ENCODE results near the gene MPV17.

MPV17 gene

DNA sequence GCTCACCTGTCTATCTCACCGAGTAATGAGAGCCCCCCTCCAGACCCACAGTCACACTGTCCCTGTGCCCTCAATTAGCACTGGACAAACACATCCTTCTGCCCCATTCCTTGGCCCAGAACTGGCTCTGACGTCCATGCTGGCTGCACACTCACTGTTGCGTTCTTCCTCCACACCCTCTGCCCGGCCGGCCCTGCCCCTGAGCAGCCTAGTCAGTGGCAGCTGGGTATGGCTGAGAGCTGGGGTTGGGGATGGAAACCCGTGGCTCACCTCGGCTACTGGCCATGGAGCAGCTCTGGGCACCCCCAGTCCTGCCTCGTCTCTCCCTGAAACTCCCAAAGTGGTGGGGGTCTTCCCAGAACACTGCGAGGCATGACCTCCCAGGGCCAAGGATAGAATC, 8.2 kb downstream of the MPV17 start:
- Histone ChIP-seq H4K20me1 (ENCODE audit: control insufficient read depth, insufficient read depth, low read depth, low read length) (no peaks in the 10 kb centered on the region), H3K4me2 (ENCODE audit: low read length) (no peak overlapping the region), H3K9me3 (ENCODE audit: control insufficient read depth, insufficient read depth, low read length) (no peaks in the 10 kb centered on the region)

DNA sequence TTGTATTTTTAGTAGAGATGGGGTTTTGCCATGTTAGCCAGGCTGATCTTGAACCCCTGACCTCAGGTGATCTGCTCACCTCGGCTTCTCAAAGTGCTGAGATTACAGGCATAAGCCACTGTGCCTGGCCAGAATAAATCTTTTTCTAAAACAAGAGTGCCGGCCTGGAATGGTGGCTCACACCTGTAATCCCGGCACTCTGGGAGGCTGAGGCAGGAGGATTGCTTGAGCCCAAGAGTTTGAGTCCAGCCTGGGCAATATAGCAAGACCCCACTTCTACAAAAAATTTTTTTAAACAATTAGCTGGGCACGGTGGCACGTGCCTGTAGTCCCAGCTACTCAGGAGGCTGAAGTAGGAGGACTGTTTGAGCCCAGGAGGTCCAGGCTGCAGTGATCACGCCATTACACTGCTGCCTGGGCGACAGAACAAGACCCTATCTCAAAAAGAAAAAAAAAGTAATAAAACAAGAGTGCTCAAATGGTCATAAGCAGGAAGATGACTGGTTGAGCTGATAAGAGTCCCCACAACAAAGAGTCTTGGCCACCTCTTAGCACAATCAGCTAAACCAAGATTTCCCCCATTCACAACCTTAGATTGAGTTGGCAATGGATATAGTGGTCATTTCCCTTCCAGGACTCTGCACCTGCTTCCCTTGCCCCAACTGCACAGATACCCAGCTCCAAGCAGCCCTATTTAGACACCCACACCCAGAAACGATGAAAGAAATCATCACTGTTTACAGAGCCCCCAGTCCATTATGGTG, 8.8 kb downstream of the MPV17 start:
- H3K9me2 ChIP-seq (replicated peaks; ENCODE audit: control insufficient read depth, low read length), result no peaks in the 10 kb centered on the region
- H3K36me3 ChIP-seq (ENCODE audit: control insufficient read depth, low read length), result peaks cover 3% of the 10 kb centered on the region

More for the DNA sequence above, 8.2 kb downstream of the MPV17 start:
- no peak overlapping the region for H3K27ac ChIP-seq (ENCODE audit: low read depth, low read length)
- TF ChIP-seq EZH2phosphoT487 (IDR thresholded peaks at IDR 0.05; ENCODE audit: borderline replicate concordance, low read length), result no peak
- TF ChIP-seq, protein P1, sequence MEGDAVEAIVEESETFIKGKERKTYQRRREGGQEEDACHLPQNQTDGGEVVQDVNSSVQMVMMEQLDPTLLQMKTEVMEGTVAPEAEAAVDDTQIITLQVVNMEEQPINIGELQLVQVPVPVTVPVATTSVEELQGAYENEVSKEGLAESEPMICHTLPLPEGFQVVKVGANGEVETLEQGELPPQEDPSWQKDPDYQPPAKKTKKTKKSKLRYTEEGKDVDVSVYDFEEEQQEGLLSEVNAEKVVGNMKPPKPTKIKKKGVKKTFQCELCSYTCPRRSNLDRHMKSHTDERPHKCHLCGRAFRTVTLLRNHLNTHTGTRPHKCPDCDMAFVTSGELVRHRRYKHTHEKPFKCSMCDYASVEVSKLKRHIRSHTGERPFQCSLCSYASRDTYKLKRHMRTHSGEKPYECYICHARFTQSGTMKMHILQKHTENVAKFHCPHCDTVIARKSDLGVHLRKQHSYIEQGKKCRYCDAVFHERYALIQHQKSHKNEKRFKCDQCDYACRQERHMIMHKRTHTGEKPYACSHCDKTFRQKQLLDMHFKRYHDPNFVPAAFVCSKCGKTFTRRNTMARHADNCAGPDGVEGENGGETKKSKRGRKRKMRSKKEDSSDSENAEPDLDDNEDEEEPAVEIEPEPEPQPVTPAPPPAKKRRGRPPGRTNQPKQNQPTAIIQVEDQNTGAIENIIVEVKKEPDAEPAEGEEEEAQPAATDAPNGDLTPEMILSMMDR (IDR thresholded peaks at IDR 0.05; ENCODE audit: low read depth, low read length, poor library complexity, severe bottlenecking), result no peak
- H3K4me1 ChIP-seq (ENCODE audit: control insufficient read depth, low read length), result no peaks in the 10 kb centered on the region
- H3K27me3 ChIP-seq (ENCODE audit: control insufficient read depth, low read length), result no peaks in the 10 kb centered on the region
- H3K4me3 ChIP-seq (ENCODE audit: low read length), result no peak overlapping the region
- H3K9me2 ChIP-seq (replicated peaks; ENCODE audit: control insufficient read depth, low read length), result no peaks in the 10 kb centered on the region
- no peaks in the 10 kb centered on the region for H3F3A ChIP-seq (ENCODE audit: control insufficient read depth, insufficient read depth)
- H3K36me3 ChIP-seq (ENCODE audit: control insufficient read depth, low read length), result peaks cover under 1% of the 10 kb centered on the region
- no peaks in the 10 kb centered on the region for H3K79me2 ChIP-seq (ENCODE audit: control insufficient read depth, low read length)

DNA sequence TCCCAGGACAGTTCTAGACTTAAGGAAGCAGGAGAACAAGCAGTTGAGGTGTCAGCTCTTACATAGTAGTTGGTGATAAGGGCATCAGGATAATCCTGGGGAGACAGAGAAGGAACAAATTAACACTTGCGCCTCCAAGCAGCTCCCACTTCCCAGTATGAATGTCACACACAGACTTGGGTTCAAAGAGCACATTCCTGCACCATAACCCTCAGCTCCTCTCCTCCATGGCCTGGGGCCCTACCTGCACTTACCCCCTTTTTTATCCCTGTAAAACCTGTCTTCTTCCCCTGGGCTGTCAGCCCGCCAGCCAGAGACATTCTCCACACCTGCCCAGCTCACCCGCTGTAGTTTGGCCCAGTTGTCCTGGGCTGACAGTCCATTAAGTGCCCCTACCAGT, 10.7 kb downstream of the MPV17 start:
- Histone ChIP-seq H3K4me1 (ENCODE audit: control insufficient read depth, low read length) (no peaks in the 10 kb centered on the region), H4K20me1 (ENCODE audit: control insufficient read depth, insufficient read depth, low read depth, low read length) (no peaks in the 10 kb centered on the region), H3K36me3 (ENCODE audit: control insufficient read depth, low read length) (peaks cover 3% of the 10 kb centered on the region), H3K9me2 (replicated peaks; ENCODE audit: control insufficient read depth, low read length) (no peaks in the 10 kb centered on the region), H3K79me2 (ENCODE audit: control insufficient read depth, low read length) (no peaks in the 10 kb centered on the region), H3K4me2 (ENCODE audit: low read length) (no peak overlapping the region), H3F3A (ENCODE audit: control insufficient read depth, insufficient read depth) (no peaks in the 10 kb centered on the region), H3K27ac (ENCODE audit: low read depth, low read length) (no peak overlapping the region), H3K9me3 (ENCODE audit: control insufficient read depth, insufficient read depth, low read length) (no peaks in the 10 kb centered on the region), H3K4me3 (ENCODE audit: low read length) (no peak overlapping the region), H3K27me3 (ENCODE audit: control insufficient read depth, low read length) (no peaks in the 10 kb centered on the region)
- no peak for TF ChIP-seq EZH2phosphoT487 (IDR thresholded peaks at IDR 0.05; ENCODE audit: borderline replicate concordance, low read length)
- TF ChIP-seq, protein P1 (IDR thresholded peaks at IDR 0.05; ENCODE audit: low read depth, low read length, poor library complexity, severe bottlenecking), result no peak

More for the DNA sequence above, 8.8 kb downstream of the MPV17 start:
- no peak overlapping the region for H3K4me2 ChIP-seq (ENCODE audit: low read length)
- H3K27me3 ChIP-seq (ENCODE audit: control insufficient read depth, low read length), result no peaks in the 10 kb centered on the region
- no peaks in the 10 kb centered on the region for H3K79me2 ChIP-seq (ENCODE audit: control insufficient read depth, low read length)
- no peak overlapping the region for H3K4me3 ChIP-seq (ENCODE audit: low read length)
- no peaks in the 10 kb centered on the region for H4K20me1 ChIP-seq (ENCODE audit: control insufficient read depth, insufficient read depth, low read depth, low read length)
- H3F3A ChIP-seq (ENCODE audit: control insufficient read depth, insufficient read depth), result no peaks in the 10 kb centered on the region
- TF ChIP-seq, protein P1 (IDR thresholded peaks at IDR 0.05; ENCODE audit: low read depth, low read length, poor library complexity, severe bottlenecking), result no peak
- no peak for TF ChIP-seq EZH2phosphoT487 (IDR thresholded peaks at IDR 0.05; ENCODE audit: borderline replicate concordance, low read length)
- H3K27ac ChIP-seq (ENCODE audit: low read depth, low read length), result no peak overlapping the region
- H3K4me1 ChIP-seq (ENCODE audit: control insufficient read depth, low read length), result no peaks in the 10 kb centered on the region
- no peaks in the 10 kb centered on the region for H3K9me3 ChIP-seq (ENCODE audit: control insufficient read depth, insufficient read depth, low read length)
